Myocyte (in vitro differentiated cells): ENCODE data around the gene CNTN4. TPM values are rescaled to one million over a fixed set of nuclear protein-coding genes. Genes with fewer than 3 reads are reported as not detected.
"Not testable (repeated sequence)": the region's sequence is repeated elsewhere in the genome, so short reads cannot be mapped to it uniquely, and the experiment has no call there.

Source experiments
- DNase-seq: peaks from one replicate; pipeline ENCODE4 v3.0.0-alpha.2; 2012; ENCODE audit warnings: low read depth
- polyA plus RNA-seq: library from polyadenylated mRNA; unstranded; fragments of >200 nt; gene quantifications from one replicate; pipeline ENCODE4 v1.2.1, GENCODE V29; 2012; ENCODE audit warnings: missing spikeins
- total RNA-seq: library from RNA; depleted of rRNA; stranded (reverse); fragments of >200 nt; gene quantifications from 2 replicates; pipeline ENCODE4 v1.2.3, GENCODE V29; 2014

The CNTN4 gene
- not detected in 2 replicates for total RNA-seq
- polyA plus RNA-seq = not detected

GRCh38 chr3:2098398-2099027, at the start of gene CNTN4:
TSS of gene CNTN4 (plus strand) at chr3:2098866.
- no peak for DNase-seq

- no peak for DNase-seq
Measured at GRCh38 chr3:2061360-2061759, 37.3 kb upstream of the CNTN4 start.

- no peak for DNase-seq
Measured at GRCh38 chr3:2071531-2071930, 27.1 kb upstream of the CNTN4 start.

GRCh38 chr3:2078821-2079220, 19.8 kb upstream of the CNTN4 start:
- DNase-seq = no peak

- no peak for DNase-seq
Measured at GRCh38 chr3:2082871-2083480, 15.7 kb upstream of the CNTN4 start.

GRCh38 chr3:2083558-2083957, 15.1 kb upstream of the CNTN4 start:
- not testable (repeated sequence) for DNase-seq

GRCh38 chr3:2090095-2090911, 8.4 kb upstream of the CNTN4 start:
- DNase-seq = no peak

GRCh38 chr3:2092758-2093157, 5.9 kb upstream of the CNTN4 start:
- DNase-seq = no peak

- no peak for DNase-seq
Measured at GRCh38 chr3:2094941-2095340, 3.7 kb upstream of the CNTN4 start.

GRCh38 chr3:2096216-2096615, 2.5 kb upstream of the CNTN4 start:
- DNase-seq = no peak

GRCh38 chr3:2097641-2098191, 950 bp upstream of the CNTN4 start:
- no peak for DNase-seq

GRCh38 chr3:2099028-2099671, 484 bp downstream of the CNTN4 start:
- DNase-seq = no peak

- no peak for DNase-seq
Measured at GRCh38 chr3:2099779-2100191, 1.1 kb downstream of the CNTN4 start.

GRCh38 chr3:2106438-2106837, 7.8 kb downstream of the CNTN4 start:
- DNase-seq = no peak

GRCh38 chr3:2110597-2111117, 12.0 kb downstream of the CNTN4 start:
- DNase-seq = no peak

GRCh38 chr3:2114617-2115275, 16.1 kb downstream of the CNTN4 start:
- no peak for DNase-seq

- DNase-seq = no peak
Measured at GRCh38 chr3:2130726-2131125, 32.1 kb downstream of the CNTN4 start.

- DNase-seq = no peak
Measured at GRCh38 chr3:2133146-2133545, 34.5 kb downstream of the CNTN4 start.

GRCh38 chr3:2137651-2138050, 39.0 kb downstream of the CNTN4 start:
- DNase-seq = no peak

- DNase-seq = no peak
Measured at GRCh38 chr3:2141482-2141881, 42.8 kb downstream of the CNTN4 start.
